GM21423 (cell line): ENCODE data around the gene ZYG11B.
"Not testable (repeated sequence)": the region's sequence is repeated elsewhere in the genome, so short reads cannot be mapped to it uniquely, and the experiment has no call there.

Source experiments
- ATAC-seq: cut with Tn5 transposase; IDR thresholded peaks from one replicate; pipeline ENCODE4 v1.9.1; 2021; ENCODE audit warnings: mild to moderate bottlenecking, moderate library complexity; ENCODE audit not compliant: unreplicated experiment

The ZYG11B gene

GRCh38 chr1:52842643-52843310 is 116.5 kb downstream of the ZYG11B start, which contains the start of gene ZYG11A:
Gene ZYG11A, plus strand, starts transcription at chr1:52842760. Its CDS starts 124 bp downstream, at chr1:52842884.
- ATAC-seq, result peak; percentile 85

- ATAC-seq, result not testable (repeated sequence)
Measured at GRCh38 chr1:52845119-52845518, 118.9 kb downstream of the ZYG11B start.

GRCh38 chr1:52848423-52848822 is 122.2 kb downstream of the ZYG11B start:
- ATAC-seq, result no peak

- ATAC-seq, result no peak
Measured at GRCh38 chr1:52850951-52851350, 124.7 kb downstream of the ZYG11B start.

GRCh38 chr1:52852854-52853253 is 126.6 kb downstream of the ZYG11B start:
- ATAC-seq, result no peak

- ATAC-seq, result no peak
Measured at GRCh38 chr1:52855584-52855983, 129.3 kb downstream of the ZYG11B start.

GRCh38 chr1:52856026-52856425 is 129.8 kb downstream of the ZYG11B start:
- ATAC-seq, result no peak

- ATAC-seq, result no peak
Measured at GRCh38 chr1:52857443-52857842, 131.2 kb downstream of the ZYG11B start.

- no peak for ATAC-seq
Measured at GRCh38 chr1:52862666-52863458, 136.6 kb downstream of the ZYG11B start.

GRCh38 chr1:52867087-52867863 is 141.0 kb downstream of the ZYG11B start:
- peak; percentile 91 for ATAC-seq

GRCh38 chr1:52869727-52870126 is 143.5 kb downstream of the ZYG11B start:
- not testable (repeated sequence) for ATAC-seq

- no peak for ATAC-seq
Measured at GRCh38 chr1:52876843-52877242, 150.6 kb downstream of the ZYG11B start.
